Stomach (tissue), 4 donors: ENCODE data around the gene HNF4A.

Experiments
- EP300 ChIP-seq: sonication (generic); formaldehyde crosslinking; IDR thresholded peaks from one replicate; pipeline ENCODE4 v1.6.1; 2017; ENCODE audit warnings: antibody characterized with exemption
- POLR2AphosphoS5 ChIP-seq, 3 donors: sonication (generic); formaldehyde crosslinking; IDR thresholded peaks; one replicate each; pipeline ENCODE4 v1.6.1; 2016; ENCODE audit warnings: antibody characterized with exemption in 3 of 3
- TF ChIP-seq, protein P1 (sequence below), 7 experiments: fragments of 450-650 bp in 4 of 7; fragments of 200-600 bp in 3 of 7; sonication (generic) in 3 of 7; IDR thresholded peaks; one replicate each; pipeline ENCODE4 v1.5.1; 2016 to 2019; ENCODE audit warnings: antibody characterized with exemption in 7 of 7, control low read depth in 2 of 7, mild to moderate bottlenecking in 1 of 7

DNA sequence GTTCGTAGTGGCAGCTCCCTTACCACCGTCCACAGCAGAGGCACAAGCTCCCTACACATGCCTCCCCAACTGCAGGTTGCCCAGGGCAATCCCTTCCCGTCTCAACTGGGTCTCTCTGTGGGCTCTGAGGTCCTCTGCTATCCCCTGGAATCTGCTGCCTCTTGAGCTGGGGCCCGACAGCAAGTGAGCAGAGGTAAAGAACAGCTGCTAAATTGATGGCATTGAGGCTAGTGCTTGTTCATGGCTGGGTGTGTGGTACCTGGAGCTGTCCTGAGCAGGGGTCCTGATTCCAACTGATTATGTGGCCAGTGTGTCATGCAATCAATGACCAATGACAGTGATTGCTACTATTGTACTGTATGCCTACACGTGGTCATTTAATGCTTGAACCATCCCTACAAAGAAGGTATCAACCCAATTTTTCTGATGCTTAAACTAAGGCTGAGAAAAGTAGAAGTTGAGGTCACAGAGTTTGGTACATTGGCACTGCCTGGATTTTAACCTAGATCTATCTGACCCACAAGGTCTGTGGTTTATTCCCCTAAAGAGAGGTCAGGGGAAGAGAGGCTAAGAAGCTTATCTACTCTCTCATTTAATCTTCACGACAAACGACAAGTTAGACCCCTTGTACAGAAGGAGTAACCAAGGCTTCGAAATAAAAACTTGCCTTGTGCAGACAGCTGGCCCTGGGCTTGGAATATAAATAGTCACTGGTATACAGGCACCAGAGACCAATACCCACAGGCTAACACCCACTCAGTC lies 41.1 kb downstream of the HNF4A start:
- no peak for TF ChIP-seq POLR2AphosphoS5 (IDR thresholded peaks at IDR 0.05)
- TF ChIP-seq, protein P1, sequence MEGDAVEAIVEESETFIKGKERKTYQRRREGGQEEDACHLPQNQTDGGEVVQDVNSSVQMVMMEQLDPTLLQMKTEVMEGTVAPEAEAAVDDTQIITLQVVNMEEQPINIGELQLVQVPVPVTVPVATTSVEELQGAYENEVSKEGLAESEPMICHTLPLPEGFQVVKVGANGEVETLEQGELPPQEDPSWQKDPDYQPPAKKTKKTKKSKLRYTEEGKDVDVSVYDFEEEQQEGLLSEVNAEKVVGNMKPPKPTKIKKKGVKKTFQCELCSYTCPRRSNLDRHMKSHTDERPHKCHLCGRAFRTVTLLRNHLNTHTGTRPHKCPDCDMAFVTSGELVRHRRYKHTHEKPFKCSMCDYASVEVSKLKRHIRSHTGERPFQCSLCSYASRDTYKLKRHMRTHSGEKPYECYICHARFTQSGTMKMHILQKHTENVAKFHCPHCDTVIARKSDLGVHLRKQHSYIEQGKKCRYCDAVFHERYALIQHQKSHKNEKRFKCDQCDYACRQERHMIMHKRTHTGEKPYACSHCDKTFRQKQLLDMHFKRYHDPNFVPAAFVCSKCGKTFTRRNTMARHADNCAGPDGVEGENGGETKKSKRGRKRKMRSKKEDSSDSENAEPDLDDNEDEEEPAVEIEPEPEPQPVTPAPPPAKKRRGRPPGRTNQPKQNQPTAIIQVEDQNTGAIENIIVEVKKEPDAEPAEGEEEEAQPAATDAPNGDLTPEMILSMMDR (IDR thresholded peaks at IDR 0.05), result no peak
- TF ChIP-seq EP300, result no peak
